ENCODE measurements around the gene SNED1.

SNED1 gene

DNA sequence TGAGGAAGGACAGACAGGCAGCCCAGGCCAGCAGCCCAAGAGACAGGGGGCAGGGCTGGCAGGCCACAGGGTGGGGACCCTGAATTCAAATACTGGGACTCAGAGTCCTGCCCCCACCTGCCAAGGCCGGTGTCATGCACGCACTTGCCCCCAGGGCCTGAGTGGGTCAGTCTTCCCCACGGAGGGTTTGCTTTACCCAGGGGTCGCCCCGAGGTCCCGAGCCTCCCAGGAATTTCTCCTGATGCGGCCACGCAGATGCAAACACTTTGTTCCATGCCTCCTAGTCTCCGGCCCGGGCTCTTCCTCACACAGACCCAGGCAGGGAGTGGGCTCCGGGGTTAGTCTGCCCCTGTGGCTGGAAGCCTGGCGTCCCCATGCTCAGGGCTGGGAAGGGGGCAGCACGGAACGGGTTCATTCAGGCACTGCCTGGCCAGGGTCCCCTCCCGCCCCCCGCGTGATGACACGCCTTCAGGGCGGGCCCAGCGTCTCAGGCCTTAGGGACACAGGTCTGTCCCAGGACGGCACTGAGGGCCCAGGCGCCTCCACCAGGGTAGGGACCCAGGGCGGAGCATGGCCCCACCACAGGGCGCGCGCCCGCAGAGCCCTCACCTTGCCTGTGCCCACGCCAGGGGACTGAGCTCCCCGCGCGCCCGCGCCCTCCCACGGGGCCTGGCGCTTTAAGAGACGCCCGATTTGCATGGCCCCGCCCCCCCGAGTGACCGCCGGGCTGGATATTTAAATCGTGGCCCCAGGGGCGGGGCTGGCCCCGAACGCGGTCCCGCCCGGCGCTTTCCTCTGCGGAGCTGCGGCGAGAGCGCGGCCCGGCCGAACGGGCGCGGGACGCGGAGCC is at the start of gene SNED1:
Gene SNED1, plus strand, starts transcription at position 763 of the 850 bp plus-strand sequence. CDS start 220 bp downstream, outside the sequence.
- DNase-seq (ENCODE audit: low read depth) = no peak

DNA sequence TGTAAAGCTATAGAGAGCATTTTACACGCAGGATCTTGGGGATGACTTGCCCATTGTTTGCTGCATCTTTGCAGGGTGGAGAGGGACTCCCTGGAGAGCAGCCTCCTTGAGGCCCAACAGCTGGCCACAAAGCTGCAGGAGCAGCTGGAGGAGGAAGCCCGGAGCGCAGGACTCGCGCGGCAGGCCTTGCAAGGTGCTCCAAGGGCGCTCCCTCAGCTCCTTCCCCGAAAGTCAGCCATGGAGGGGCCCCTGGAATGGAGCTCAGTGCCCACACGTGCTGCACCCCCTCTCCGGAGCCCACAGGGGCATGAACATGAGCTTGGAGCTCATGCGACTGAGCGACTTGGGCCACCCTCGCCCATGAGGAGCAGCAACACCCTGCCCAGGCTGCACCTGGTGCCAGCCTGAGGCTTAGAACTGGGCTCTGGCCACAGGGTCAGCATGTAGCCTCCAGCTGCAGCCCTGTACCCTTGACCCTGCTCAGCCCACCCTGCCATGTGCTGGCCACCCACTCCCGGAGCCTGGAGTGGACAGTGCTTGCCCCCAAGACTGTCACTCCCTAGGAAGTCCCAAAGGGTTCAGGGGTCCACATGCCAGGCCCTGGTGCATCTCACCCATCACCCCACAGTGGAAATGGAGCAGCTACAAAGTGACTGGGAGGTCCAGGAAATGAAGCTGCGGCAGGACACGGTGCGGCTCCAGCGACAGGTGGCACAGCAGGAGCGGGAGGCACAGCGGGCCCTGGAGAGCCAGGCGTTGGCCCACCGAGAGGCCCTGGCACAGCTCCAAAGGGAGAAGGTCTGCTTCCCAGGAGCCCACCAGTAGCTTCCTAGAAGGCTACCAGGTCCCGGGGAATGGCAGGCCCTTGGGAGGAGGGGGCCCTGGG is 49.3 kb upstream of the SNED1 start:
- DNase-seq (ENCODE audit: low read depth) = no peak

DNA sequence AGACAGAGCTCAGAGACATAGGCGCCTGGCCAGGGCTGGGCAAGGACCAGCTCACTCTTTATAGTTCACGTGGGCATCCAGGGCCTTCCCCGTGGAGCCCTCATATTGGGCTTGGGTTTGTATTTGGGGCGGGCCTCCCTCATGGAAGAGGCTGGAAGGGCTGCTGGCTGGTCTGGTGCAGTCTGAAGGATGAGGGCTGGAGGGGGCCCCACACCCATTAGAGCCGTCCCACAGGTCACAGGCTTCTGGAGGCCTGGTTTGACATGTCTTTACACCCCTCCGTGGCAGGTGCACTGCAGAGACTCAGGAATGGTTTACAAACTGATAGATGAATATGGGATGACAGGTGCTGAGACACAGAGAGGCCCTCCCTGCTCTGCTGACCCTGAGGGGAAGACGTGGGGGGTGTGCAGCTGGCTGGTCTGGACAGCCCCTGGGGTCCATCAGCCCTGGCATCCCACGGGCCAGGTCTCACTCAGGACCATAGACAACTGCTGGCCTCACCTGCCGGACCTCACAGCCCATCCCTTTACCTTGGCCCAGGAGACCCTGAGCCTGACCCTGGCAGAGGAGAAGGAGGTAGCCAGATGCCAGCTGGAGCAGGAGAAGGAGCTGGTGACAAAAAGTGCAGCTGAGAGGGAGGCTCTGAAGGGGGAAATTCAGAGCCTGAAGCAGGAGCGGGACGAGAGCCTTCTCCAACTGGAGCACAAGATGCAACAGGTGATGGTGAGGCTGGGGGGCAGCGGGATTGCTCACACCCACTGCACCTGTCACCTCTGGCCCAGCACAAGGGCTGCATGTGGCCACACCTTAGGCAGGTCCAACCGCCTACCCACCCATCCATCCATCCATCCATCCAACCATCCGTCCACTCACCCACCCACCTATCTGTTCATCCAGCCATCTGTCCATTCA is 48.4 kb upstream of the SNED1 start:
- DNase-seq (ENCODE audit: low read depth) = no peak

DNA sequence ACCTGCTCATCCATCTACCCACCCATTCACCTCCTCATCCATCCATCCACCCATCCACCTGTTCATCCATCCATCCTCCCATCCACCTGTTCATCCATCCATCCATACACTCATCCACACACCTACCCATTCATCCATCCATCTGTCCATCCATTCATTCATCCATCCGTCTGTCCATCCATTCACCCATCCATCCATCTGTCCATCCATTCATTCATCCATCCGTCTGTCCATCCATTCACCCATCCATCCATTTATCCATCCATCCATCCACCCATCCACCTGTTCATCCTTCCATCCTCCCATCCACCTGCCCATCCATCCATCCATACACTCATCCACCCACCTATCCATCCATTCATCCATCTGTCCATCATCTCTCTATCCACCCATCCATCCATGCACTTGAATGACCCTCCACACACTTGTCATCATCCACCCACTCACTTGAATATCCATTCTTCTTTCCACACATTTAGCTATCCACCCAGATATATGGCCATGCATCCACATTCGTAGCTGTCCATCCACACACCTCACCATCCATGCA is 47.3 kb upstream of the SNED1 start:
- no peak for DNase-seq (ENCODE audit: low read depth)

DNA sequence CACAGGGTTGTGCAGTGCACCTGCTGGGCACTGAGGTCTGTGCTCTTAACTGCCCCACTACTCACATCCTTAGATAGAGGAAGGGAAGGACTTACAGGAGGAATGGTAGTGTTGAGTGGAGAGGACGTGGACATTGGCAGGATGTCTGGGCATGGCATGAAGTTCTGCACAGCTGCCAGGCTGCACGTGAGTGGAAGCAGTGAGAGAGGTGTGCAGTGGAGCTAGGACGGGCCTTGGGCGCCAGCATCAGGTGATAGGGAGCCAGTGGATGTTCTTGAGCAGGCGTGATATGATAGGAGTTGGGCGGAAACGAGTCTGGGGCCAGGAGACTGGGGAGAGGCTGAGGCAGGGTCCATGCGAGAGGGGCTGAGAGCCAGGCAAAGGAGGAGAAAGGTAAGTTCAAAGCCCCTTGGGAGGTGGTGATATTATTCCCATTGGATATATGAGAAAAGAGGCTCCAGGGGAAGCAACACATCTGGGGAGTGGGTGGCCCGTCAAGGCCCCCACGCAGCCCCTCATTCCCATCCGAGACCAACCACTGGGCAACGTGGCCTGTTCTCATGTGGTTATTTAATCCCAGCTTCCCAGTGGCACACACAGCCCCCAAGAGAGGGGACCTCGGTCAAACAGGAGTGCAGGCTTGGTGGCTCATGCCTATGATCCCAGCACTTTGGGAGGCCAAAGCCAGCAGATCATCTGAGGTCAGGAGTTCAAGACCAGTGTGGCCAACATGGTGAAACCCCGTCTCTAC is 45.7 kb upstream of the SNED1 start:
- no peak for DNase-seq (ENCODE audit: low read depth)

DNA sequence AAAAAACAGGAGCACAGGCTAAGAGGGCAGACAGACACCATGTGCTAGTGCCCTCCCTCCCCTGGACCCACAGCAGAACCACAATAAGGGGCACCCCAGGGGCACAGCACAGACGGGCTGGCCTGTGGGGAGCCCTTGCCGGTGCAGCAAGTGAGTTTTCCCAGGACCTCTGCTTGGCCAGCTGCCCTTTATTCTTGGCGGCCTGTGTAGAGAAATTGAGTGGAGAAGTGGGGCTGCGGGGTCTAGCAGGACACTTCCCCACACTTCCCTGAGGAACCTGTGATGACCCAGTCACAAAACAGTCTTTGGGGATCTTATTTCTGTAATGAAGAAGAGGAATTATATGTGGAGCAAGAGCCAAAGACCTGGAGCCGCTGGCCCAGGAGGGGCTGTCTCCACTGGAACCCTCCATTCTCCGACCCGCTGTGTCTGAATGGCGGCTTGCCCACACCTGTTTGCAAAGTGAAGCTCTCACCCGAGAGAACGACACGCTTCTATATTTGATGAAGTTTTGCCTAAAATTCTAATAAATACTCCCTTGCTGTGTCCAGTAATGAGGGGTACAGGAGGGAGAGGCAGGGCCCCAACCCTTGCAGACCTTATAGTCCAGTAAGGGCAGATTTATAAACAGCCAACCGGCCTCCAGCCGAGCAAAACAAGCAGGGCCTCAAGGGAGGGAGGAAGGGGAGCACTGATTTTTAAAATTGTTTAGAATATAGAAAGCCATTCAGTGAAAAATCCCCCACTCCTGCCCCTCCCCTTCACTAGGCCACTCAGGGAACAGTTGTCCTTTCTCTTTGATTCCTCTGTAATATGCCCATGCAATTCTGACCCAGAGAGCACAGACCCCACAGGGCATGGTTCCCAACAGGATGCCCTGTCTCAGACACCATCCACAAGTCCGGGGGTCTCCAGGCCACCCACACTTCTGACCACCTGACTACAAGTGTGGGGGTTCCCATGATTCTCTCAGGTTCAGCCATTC is 44.7 kb upstream of the SNED1 start:
- no peak for DNase-seq (ENCODE audit: low read depth)

DNA sequence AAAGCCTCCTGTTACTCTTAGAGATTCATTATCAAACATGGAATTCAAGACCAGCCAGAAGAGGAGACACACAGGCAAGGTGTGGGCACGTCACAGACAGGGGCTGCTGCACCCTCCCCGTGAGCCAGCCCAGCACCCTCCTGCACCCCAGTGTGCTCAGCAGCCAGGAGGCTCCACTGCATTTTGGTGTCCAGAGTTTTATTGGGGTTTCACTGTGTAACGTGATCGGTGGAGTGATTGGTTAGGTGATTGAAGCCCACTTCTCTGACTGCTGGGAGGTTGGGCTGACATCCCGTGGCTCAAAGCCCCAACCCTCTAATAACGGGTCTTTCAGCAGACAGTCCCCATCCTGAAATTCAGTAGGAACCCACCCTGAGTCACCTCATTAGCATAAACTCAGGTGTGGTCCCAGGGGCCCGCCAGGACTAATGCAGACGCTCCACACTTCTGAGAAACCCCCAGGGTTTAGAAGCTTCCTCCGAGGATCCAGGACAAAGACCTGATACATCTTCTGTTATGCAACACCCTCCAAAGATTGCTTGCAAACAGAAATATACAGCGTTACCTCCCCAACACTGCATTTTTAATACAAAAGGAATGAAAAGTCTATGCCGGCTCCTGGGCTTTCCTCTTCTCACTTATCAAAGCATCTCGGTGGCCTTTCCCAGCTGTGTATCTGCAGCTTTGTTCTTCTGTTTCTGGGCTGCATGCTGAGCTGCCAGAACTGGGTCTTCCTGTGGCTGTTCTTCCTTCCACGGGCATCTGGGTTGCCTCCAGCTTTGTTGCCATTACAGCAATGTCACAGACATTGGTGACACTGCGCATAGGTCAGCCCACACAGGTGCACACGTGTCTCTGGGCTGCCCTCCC is 43.7 kb upstream of the SNED1 start:
- DNase-seq (ENCODE audit: low read depth) = no peak

DNA sequence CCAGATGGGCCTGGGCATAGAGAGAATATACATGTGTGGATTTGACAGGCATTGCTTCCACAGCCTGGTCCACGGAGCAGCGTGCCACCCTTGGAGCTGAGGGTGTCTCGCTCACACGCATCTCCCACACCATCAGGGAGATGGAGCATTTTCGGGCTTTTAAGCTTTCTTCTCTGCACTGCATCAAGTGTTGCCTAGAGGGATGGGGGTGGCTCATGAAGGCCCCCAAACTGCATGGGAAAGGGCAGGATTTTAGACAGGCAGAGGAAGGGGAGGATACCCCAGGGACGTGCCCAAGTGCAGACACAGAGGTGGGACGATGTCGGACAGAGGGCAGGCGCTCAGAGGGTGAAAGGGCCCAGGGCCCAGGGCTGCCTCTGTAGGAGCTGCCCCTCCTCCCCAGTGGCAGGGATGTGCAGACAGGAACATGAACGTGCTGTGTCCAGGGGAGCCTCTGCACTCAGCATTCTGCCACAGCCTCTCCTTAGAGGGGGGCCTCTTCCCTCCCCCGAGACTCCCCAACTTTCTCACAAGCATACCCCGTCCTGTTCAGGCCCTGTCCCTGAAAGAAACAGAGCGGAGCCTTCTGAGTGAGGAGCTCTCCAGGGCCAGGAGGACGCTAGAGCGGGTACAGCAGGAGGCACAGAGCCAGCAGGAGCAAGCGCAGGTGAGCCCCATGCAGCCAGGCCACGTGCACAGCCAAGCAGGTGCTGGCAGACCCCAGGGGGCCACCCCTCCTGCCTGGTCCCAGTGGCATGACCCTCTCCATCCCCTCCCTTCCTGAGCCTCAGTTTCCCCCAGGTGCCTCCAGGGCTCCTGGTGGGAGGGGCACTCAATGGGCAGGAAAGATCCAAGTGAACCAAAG is 42.9 kb upstream of the SNED1 start:
- no peak for DNase-seq (ENCODE audit: low read depth)

DNA sequence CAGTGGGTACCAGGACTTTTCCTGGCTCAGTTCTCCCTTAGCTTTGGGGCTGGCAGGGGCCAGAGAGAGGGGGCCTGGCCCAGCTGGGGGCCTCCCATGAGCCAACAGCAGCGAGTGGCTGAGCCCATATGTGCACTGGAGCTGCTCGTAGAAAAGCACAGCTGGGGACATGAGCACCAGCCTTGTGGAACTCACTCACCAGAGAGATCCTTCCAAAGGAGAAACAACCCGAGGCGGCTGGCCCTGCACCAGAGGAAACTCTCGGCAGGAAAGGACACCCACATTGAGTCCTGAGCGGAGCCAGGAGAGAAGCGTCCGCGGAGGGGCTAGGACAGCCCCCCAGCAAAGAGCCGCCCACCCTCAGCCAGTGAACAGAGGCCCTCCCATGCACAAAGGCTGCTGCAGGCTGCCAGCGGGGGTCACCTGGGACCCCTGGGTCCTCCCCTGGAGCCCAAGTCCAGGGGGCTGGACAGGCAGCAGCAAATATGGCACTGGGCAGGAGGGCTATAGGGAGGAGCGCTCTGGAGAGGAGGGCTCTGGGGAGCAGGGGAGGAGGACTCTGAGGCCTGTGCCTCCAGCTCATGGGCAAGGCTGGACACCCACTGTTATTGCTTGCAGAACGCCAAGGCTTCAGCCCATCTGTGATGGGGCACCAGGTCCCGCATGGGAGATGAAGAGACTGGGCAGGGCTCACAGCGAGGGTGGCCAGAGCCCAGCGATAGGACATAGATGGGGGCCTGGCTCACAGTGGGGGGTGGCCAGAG is 42.1 kb upstream of the SNED1 start:
- DNase-seq (ENCODE audit: low read depth) = no peak

DNA sequence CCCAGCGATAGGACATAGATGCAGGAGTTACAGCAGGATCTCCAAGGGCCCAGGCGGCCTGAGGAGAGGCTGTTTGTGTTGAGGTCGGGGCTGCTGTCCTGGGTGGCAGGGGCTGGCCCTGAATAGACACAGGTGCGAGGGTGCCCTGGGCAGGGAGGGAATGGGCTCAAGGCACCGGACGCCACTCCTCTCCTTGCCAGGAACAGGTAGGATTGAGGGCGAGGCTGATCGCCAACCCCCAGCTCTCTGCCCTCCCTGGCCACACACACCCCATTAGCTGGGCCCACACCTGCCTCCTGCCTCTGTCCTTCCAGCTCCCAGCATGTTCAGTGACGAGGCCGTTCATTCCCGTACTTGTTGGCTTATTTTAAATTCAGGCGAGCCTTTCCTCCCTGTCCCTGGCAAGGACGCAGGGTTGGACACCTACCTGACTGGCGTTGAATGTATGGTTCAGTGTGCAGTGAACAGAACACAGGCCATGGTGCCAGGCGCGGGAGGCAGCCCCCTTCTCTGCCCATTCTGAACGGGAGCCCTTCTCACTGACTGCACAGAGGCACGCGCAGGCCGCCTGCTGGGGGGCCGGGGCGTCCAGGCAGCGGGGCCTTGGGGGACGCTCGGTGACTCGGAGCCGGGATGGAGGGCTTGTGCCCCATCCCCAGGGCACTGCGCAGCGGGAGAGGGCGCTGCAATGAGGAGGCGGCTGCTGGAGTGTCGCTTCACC is 41.3 kb upstream of the SNED1 start:
- DNase-seq (ENCODE audit: low read depth) = no peak

DNA sequence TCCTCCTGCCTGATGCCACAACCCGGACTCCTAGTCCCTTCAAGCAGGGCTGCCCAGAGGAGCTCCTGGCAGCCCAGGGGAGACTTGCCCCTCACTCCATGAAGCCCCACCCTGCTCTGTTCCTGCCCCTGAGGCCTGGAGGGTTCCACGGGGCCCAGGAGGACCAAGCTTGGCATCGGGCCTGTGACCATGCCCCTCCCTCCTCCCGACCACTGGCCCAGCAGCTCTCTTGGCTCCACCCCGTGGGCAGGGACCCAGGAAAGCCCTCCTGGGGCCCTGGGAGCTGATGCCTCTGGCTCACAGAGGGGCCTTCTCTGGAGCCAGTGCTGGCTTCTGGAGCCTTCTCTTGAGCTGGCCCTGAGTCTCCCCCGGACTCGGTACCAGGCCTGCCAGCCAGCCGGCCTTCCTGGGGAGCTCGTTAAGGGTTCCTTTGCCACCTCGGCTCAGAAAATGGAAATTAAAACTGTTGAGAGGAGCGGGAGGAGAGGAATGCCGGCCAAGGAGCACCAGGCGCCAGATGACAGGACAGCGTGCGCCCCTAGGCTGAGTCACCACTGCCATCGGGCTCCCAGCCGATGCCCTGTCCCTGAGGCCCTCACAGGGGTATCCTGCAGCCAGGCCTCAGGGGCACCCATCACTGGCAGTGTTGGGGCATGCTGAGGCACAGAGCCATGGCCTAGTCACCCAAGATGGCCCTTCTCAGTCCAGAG is 40.6 kb upstream of the SNED1 start:
- peak; percentile 5 for DNase-seq (ENCODE audit: low read depth)

DNA sequence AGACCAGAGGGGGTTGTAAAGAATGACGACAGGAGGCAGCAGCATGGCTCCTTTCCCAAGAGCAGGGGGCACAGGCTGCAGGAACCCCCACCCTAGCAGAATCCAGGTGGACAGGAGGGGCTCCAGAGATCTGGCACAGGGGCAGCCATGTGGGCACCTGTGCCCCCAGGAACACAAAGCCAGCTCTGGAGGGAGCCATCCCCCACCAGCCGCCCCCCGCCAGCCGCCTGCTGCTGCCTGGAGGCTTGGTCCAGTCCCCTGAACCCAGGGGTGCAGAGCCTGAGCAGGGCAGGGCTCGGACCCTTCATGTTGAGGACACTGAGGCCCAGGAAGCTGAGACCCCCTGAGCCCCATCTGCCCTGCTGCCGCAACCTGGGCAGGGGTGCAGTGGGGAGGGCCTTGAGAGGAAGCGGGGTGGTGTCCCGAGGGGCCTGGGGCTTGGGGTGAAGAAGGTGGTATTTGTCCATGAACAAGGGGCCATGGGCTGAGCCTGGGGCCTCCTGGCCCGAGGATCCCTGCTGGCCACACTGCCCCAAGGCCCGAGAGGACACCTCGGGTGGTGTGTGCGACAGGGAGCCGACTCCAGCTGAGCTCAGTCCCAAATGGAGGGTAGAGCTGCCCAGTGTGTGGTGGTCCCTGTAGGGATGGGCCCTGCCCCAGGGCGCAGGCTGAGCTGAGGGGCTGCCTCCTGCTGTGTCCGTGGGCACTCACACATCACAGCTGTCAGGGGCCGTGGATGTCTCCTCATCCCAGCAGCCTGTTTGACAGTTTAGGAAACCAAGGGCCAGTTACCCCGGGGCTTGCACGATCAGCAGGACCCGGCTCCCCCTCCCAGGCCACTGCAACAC is 39.8 kb upstream of the SNED1 start:
- DNase-seq (ENCODE audit: low read depth) = no peak

DNA sequence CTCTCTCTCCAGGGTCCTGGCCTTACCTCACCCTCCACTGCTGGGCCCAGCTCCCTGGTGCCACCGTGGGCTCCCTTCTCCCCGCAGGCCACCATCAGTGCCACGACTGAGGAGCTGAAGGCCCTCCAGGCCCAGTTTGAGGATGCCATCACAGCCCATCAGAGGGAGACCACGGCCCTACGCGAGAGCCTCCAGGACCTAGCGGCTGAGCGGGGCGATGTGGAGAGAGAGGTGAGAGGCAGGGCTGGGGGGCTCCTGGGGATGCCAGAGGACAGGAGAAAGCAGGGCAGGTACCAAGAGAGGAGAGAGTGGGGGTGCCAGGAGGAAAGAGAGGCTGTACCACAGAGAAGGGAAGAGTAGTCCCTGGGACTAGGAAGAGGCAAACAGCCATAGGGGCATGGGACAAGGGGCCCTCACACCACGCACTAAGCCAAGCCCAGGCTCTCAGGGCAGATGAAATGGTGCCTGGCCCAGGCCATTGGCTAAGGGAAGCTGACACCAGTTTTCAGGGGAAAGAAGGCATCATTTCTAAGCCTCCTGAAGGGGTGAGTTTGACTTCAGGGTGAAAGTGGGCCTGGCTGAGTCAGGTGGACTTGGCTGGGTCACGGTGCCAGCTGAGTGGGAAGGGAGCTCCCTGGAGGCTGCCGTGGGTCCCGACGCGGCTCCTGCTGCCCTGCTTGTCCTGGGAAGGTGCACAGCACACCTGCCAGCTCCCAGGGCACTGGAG is 39.0 kb upstream of the SNED1 start:
- DNase-seq (ENCODE audit: low read depth) = no peak

DNA sequence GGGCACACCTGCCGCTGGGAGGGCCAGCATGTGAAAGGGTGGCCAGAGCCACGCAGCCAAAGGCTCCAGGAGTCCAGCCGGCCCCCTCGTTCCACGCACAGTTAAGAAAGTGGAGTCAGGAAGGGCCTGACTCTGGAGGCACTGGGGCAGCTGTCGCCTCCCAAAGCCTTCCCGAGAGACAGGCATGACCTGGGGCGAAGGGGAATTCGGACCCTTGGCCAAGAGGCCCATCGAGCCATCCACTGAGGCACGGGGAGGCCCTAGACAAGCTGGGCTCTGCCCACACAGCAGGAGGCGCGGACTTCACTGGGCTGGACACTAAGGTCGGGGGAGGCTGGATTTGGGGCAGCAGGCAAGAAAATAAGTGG is 38.5 kb upstream of the SNED1 start:
- no peak for DNase-seq (ENCODE audit: low read depth)
